Kidney (tissue), 14 donors: ENCODE measurements around the gene CD44. TPM values are rescaled to one million over a fixed set of nuclear protein-coding genes. Genes with fewer than 3 reads are reported as not detected.

ENCODE experiments used
- DNase-seq, 5 donors: peaks; one replicate each; pipeline ENCODE4 v3.0.0-alpha.2; 2013 to 2020
- FAIRE-seq: peaks from 2 replicates; lab custom pipeline; 2012; peaks lifted over from hg19 to GRCh38; lab: Jason Lieb, UNC
- H3K27ac ChIP-seq, 2 donors: one replicate each; pipeline ENCODE4 v1.7.0; 2013; ENCODE audit warnings: low read depth in 2 of 2, low read length in 2 of 2, inconsistent platforms in 1 of 2
- H3K27me3 ChIP-seq: one replicate; pipeline ENCODE4 v1.7.1; 2013; ENCODE audit warnings: low read length, inconsistent platforms; ENCODE audit not compliant: control insufficient read depth, insufficient read depth
- H3K36me3 ChIP-seq, 3 donors: one replicate each; pipeline versions ENCODE4 v1.7.0 to v1.7.1; 2013; ENCODE audit warnings: low read length in 3 of 3, control low read depth in 1 of 3, inconsistent platforms in 1 of 3; ENCODE audit not compliant: insufficient read depth in 3 of 3, control insufficient read depth in 2 of 3
- H3K4me1 ChIP-seq, 3 donors: one replicate each; pipeline versions ENCODE4 v1.7.0 to v1.7.1; 2013; ENCODE audit warnings: low read length in 3 of 3, inconsistent platforms in 1 of 3, low read depth in 1 of 3; ENCODE audit not compliant: control insufficient read depth in 2 of 3, insufficient read depth in 2 of 3
- H3K4me3 ChIP-seq, 3 donors: one replicate each; pipeline versions ENCODE4 v1.7.0 to v1.8.1; 2013; ENCODE audit warnings: low read length in 3 of 3, control low read depth in 1 of 3, inconsistent platforms in 1 of 3
- H3K9ac ChIP-seq, 3 donors: one replicate each; pipeline versions ENCODE4 v1.7.0 to v1.7.1; 2013; ENCODE audit warnings: low read length in 3 of 3, control low read depth in 1 of 3, inconsistent platforms in 1 of 3
- H3K9me3 ChIP-seq, 3 donors: one replicate each; pipeline versions ENCODE4 v1.7.0 to v1.7.1; 2013; ENCODE audit warnings: low read length in 3 of 3, control low read depth in 1 of 3, inconsistent platforms in 1 of 3; ENCODE audit not compliant: control insufficient read depth in 2 of 3, insufficient read depth in 1 of 3
- CTCF ChIP-seq: IDR thresholded peaks from 3 replicates; pipeline ENCODE4 v1.5.1; 2012; ENCODE audit warnings: mild to moderate bottlenecking, moderate library complexity, borderline replicate concordance; ENCODE audit not compliant: insufficient read depth; ENCODE audit errors: extremely low read depth
- intact Hi-C: fragments of 100-400 bp; cut with DNase I; formaldehyde crosslinking; loops from one replicate; pipeline ENCODE4 v1.11.1; 2022
- polyA plus RNA-seq: library from polyadenylated mRNA; stranded (reverse); fragments of 350-450 nt; fragmentation: Illumina TruSeq; extraction: RNeasy Lipid Tissue Mini Kit (QIAGEN cat#74804); gene quantifications from one replicate; pipeline ENCODE4 v1.2.3, GENCODE V29; 2014; ENCODE audit warnings: low read depth, low replicate concordance; ENCODE audit not compliant: insufficient read depth
- total RNA-seq: library from RNA; stranded (reverse); fragmentation: NEBNext Ultra II Directional; extraction: Animal tissue kit (Norgen Biotek cat#: 25700); gene quantifications from one replicate; pipeline ENCODE4 v1.2.1, GENCODE V29; 2021
- donor health status: control.
- donor health status: control.
- donor health status: control.
- donor health status: control.
- donor health status: control.
- donor health status: DM: yes; HTN: yes; CAD: no.
- donor health status: Normal renal cell carcinoma (clear cell type).

The CD44 gene
- total and polyA plus RNA-seq, 2 donors from 2014 or later: 13.8 to 235 TPM

- no peak overlapping the region for H3K27ac ChIP-seq
- H3K36me3 ChIP-seq: no peaks in the 10 kb centered on the region
- H3K9me3 ChIP-seq: no peaks in the 10 kb centered on the region
- H3K27me3 ChIP-seq: no peaks in the 10 kb centered on the region
- H3K4me1 ChIP-seq: no peaks in the 10 kb centered on the region
- intact Hi-C loops: no loop called here
- FAIRE-seq (no peak), DNase-seq (no peak)
- H3K4me3 ChIP-seq: no peak overlapping the region
- no peak for TF ChIP-seq CTCF
- H3K9ac ChIP-seq: no peak overlapping the region
These were observed 111.7 kb downstream of the CD44 start for GRCh38 chr11:35250621-35251020.

- no peak overlapping the region for H3K4me3 ChIP-seq
- no peaks in the 10 kb centered on the region for H3K36me3 ChIP-seq
- no peaks in the 10 kb centered on the region for H3K27me3 ChIP-seq
- H3K9ac ChIP-seq: no peak overlapping the region
- no peak overlapping the region for H3K27ac ChIP-seq
- no peaks in the 10 kb centered on the region for H3K4me1 ChIP-seq
- intact Hi-C loops: no loop called here
- TF ChIP-seq CTCF: no peak
- DNase-seq (no peak), FAIRE-seq (no peak)
- no peaks in the 10 kb centered on the region for H3K9me3 ChIP-seq
These were observed 114.3 kb downstream of the CD44 start for GRCh38 chr11:35253237-35253636.

- Histone ChIP-seq H3K9ac (no peak overlapping the region), H3K4me3 (no peak overlapping the region), H3K36me3 (no peaks in the 10 kb centered on the region), H3K27me3 (no peaks in the 10 kb centered on the region), H3K9me3 (no peaks in the 10 kb centered on the region), H3K27ac (no peak overlapping the region), H3K4me1 (no peaks in the 10 kb centered on the region)
- TF ChIP-seq CTCF: no peak
- DNase-seq (no peak), FAIRE-seq (no peak)
- intact Hi-C loops: no loop called here
These were observed 116.5 kb downstream of the CD44 start for GRCh38 chr11:35255514-35255913.

- no peak for TF ChIP-seq CTCF
- no peak for FAIRE-seq
- H3K4me3 ChIP-seq: no peak overlapping the region
These were observed 117.3 kb downstream of the CD44 start for GRCh38 chr11:35256296-35256695.

More at GRCh38 chr11:35256296-35256695, 117.3 kb downstream of the CD44 start:
- Histone ChIP-seq H3K27me3 (no peaks in the 10 kb centered on the region), H3K36me3 (no peaks in the 10 kb centered on the region), H3K9me3 (no peaks in the 10 kb centered on the region), H3K27ac (no peak overlapping the region), H3K9ac (no peak overlapping the region), H3K4me1 (no peaks in the 10 kb centered on the region)
- no peak for DNase-seq
- intact Hi-C loops: no loop called here
